ENCODE measurements around the gene TCEA2.
"Not testable (repeated sequence)": the region's sequence is repeated elsewhere in the genome, so short reads cannot be mapped to it uniquely, and the experiment has no call there.

The TCEA2 gene

GRCh38 chr20:64080013-64080812 is 17.2 kb downstream of the TCEA2 start, which contains the start of gene OPRL1:
TSS of gene OPRL1 (plus strand) at chr20:64080082. CDS start at chr20:64092721, 12,639 bp downstream.
- DNase-seq, result no peak

- DNase-seq, result no peak
Measured at GRCh38 chr20:64080813-64081623, 18.0 kb downstream of the TCEA2 start.

GRCh38 chr20:64081624-64081964 is 18.6 kb downstream of the TCEA2 start:
- DNase-seq, result no peak

- no peak for DNase-seq
Measured at GRCh38 chr20:64082126-64082731, 19.2 kb downstream of the TCEA2 start.

GRCh38 chr20:64082820-64083377 is 19.9 kb downstream of the TCEA2 start:
- DNase-seq, result no peak

- peak; percentile 38 for DNase-seq
Measured at GRCh38 chr20:64083378-64083803, 20.4 kb downstream of the TCEA2 start.

- no peak for DNase-seq
Measured at GRCh38 chr20:64083804-64084684, 21.0 kb downstream of the TCEA2 start, which contains the start of gene LKAAEAR1. TSS of gene LKAAEAR1 (minus strand) at chr20:64084398. CDS start at chr20:64084219, 179 bp downstream.

GRCh38 chr20:64084685-64085152 is 21.7 kb downstream of the TCEA2 start:
- DNase-seq, result no peak

- no peak for DNase-seq
Measured at GRCh38 chr20:64086801-64087200, 23.8 kb downstream of the TCEA2 start.

- DNase-seq, result not testable (repeated sequence)
Measured at GRCh38 chr20:64087226-64087825, 24.3 kb downstream of the TCEA2 start.

- not testable (repeated sequence) for DNase-seq
Measured at GRCh38 chr20:64088586-64088985, 25.6 kb downstream of the TCEA2 start.

GRCh38 chr20:64090165-64090564 is 27.2 kb downstream of the TCEA2 start:
- no peak for DNase-seq

- DNase-seq, result no peak
Measured at GRCh38 chr20:64091340-64091739, 28.3 kb downstream of the TCEA2 start.

- no peak for DNase-seq
Measured at GRCh38 chr20:64091770-64092169, 28.8 kb downstream of the TCEA2 start.

- no peak for DNase-seq
Measured at GRCh38 chr20:64092258-64093012, 29.4 kb downstream of the TCEA2 start.

- no peak for DNase-seq
Measured at GRCh38 chr20:64093013-64093503, 30.1 kb downstream of the TCEA2 start.

GRCh38 chr20:64095455-64095854 is 32.5 kb downstream of the TCEA2 start:
- DNase-seq, result no peak

GRCh38 chr20:64095927-64096326 is 32.9 kb downstream of the TCEA2 start:
- no peak for DNase-seq

- no peak for DNase-seq
Measured at GRCh38 chr20:64096535-64096934, 33.5 kb downstream of the TCEA2 start.

- no peak for DNase-seq
Measured at GRCh38 chr20:64098471-64099013, 35.5 kb downstream of the TCEA2 start.

Measured in T1000 (cell line).